ENCODE results near the gene CYTL1. TPM values are rescaled to one million over a fixed set of nuclear protein-coding genes. Genes with fewer than 3 reads are reported as not detected.

The CYTL1 gene
- total and polyA plus RNA-seq, 9 of the 15 experiments (the other 6 are each of a cell fraction or from before 2014, with no cell fraction given) = not detected

- peak; percentile 72 for TF ChIP-seq CEBPB (tag; IDR thresholded peaks at IDR 0.05)
- 0 out of 2 replicates have a peak, but pooled peaks have one; percentile 33 for TF ChIP-seq TCF7 (IDR thresholded peaks at IDR 0.05; ENCODE audit: borderline replicate concordance)
- TF ChIP-seq JUND (IDR thresholded peaks at IDR 0.05; ENCODE audit: borderline replicate concordance, low read depth, low read length) = peak; percentile 92
- TF ChIP-seq JUND (tag; IDR thresholded peaks at IDR 0.05; ENCODE audit: borderline replicate concordance, low read depth, low read length) = peak; percentile 88; the same call in 2 of the 3 replicates
- TF ChIP-seq HNRNPH1 (optimal IDR thresholded peaks at IDR 0.05; ENCODE audit: low read depth, low read length) = no peak
- no peak for TF ChIP-seq E2F4 (CRISPR knock-in tag; IDR thresholded peaks at IDR 0.05; ENCODE audit: low read depth)
- peak; percentile 96 for TF ChIP-seq ZNF766 (CRISPR knock-in tag; conservative IDR thresholded peaks at IDR 0.05)
- peak; percentile 95 for TF ChIP-seq LEF1 (IDR thresholded peaks at IDR 0.05)
- TF ChIP-seq ZNF184 (CRISPR knock-in tag; IDR thresholded peaks at IDR 0.05) = no peak
- peak; percentile 100 for TF ChIP-seq TEAD4 (IDR thresholded peaks at IDR 0.05; ENCODE audit: low read length)
- TF ChIP-seq TEAD4 (CRISPR knock-in tag; IDR thresholded peaks at IDR 0.05; ENCODE audit: borderline replicate concordance) = no peak
- TF ChIP-seq ZNF583 (CRISPR knock-in tag; IDR thresholded peaks at IDR 0.05) = peak; percentile 92
- TF ChIP-seq TAL1 (IDR thresholded peaks at IDR 0.05) = peak; percentile 100
- TF ChIP-seq TAF15 (IDR thresholded peaks at IDR 0.05; ENCODE audit: low read depth, low read length) = no peak
- TF ChIP-seq CBFA2T2 (conservative IDR thresholded peaks at IDR 0.05) = peak; percentile 100
- peak; percentile 96 for TF ChIP-seq HLTF (IDR thresholded peaks at IDR 0.05)
- peak; percentile 90; the same call in 1 of the 2 replicates for TF ChIP-seq GATAD2B (IDR thresholded peaks at IDR 0.05; ENCODE audit: borderline replicate concordance)
- 0 out of 2 replicates have a peak, but pooled peaks have one; percentile 5 for TF ChIP-seq ZNF212 (CRISPR knock-in tag; IDR thresholded peaks at IDR 0.05)
- TF ChIP-seq ZNF512 (tag; IDR thresholded peaks at IDR 0.05) = no peak
- peak; percentile 75; the same call in 1 of the 2 replicates for TF ChIP-seq ZNF274 (IDR thresholded peaks at IDR 0.05; ENCODE audit: borderline replicate concordance, low read depth, low read length)
- peak; percentile 100 for TF ChIP-seq MEIS2 (IDR thresholded peaks at IDR 0.05; ENCODE audit: partially characterized antibody)
- TF ChIP-seq ZBTB2 (IDR thresholded peaks at IDR 0.05) = peak; percentile 69; the same call in 1 of the 2 replicates
Observed at GRCh38 chr4:5003372-5003857, 15.8 kb downstream of the CYTL1 start (continued).
